Measurements from ENCODE around the gene PCNX2.

Gene PCNX2

GRCh38 chr1:232965912-232966217 lies 329.7 kb downstream of the PCNX2 start:
- no peaks in the 10 kb centered on the region for H3F3A ChIP-seq (ENCODE audit: insufficient read depth)
- no peaks in the 10 kb centered on the region for H3K9me2 ChIP-seq (replicated peaks; ENCODE audit: insufficient read depth, low read length)
- H3K9me3 ChIP-seq (ENCODE audit: insufficient read depth, low read length): no peaks in the 10 kb centered on the region
- no peaks in the 10 kb centered on the region for H3K79me2 ChIP-seq (ENCODE audit: insufficient read depth, low read length)
- no peak overlapping the region for H3K4me2 ChIP-seq (ENCODE audit: low read depth, low read length, poor library complexity, severe bottlenecking)
- no peak overlapping the region for H2AFZ ChIP-seq (ENCODE audit: low read depth, low read length, severe bottlenecking)
- H3K9ac ChIP-seq (ENCODE audit: low read length): no peak overlapping the region
- H3K4me3 ChIP-seq (ENCODE audit: insufficient read depth, low read length, poor library complexity, severe bottlenecking): no peak overlapping the region
- H3K27me3 ChIP-seq (ENCODE audit: low read length): no peaks in the 10 kb centered on the region
- no peaks in the 10 kb centered on the region for H4K20me1 ChIP-seq (ENCODE audit: low read depth, low read length)
- H3K27ac ChIP-seq (ENCODE audit: low read depth, low read length): no peak overlapping the region
- TF ChIP-seq CTCF (IDR thresholded peaks at IDR 0.05; ENCODE audit: insufficient read depth, low read length, poor library complexity, severe bottlenecking) (no peak), EZH2phosphoT487 (conservative IDR thresholded peaks at IDR 0.05; ENCODE audit: low read length) (no peak)
- peaks cover 1% of the 10 kb centered on the region for H3K36me3 ChIP-seq (ENCODE audit: low read length)

- H3K4me2 ChIP-seq (ENCODE audit: low read depth, low read length, poor library complexity, severe bottlenecking): no peak overlapping the region
- no peaks in the 10 kb centered on the region for H3K27me3 ChIP-seq (ENCODE audit: low read length)
- no peaks in the 10 kb centered on the region for H3F3A ChIP-seq (ENCODE audit: insufficient read depth)
- no peak overlapping the region for H3K9ac ChIP-seq (ENCODE audit: low read length)
- no peaks in the 10 kb centered on the region for H3K9me3 ChIP-seq (ENCODE audit: insufficient read depth, low read length)
- no peaks in the 10 kb centered on the region for H3K79me2 ChIP-seq (ENCODE audit: insufficient read depth, low read length)
- H4K20me1 ChIP-seq (ENCODE audit: low read depth, low read length): no peaks in the 10 kb centered on the region
- TF ChIP-seq CTCF (IDR thresholded peaks at IDR 0.05; ENCODE audit: insufficient read depth, low read length, poor library complexity, severe bottlenecking) (no peak), EZH2phosphoT487 (conservative IDR thresholded peaks at IDR 0.05; ENCODE audit: low read length) (no peak)
- no peak overlapping the region for H2AFZ ChIP-seq (ENCODE audit: low read depth, low read length, severe bottlenecking)
- no peaks in the 10 kb centered on the region; the same call in 1 of the 2 replicates for H3K36me3 ChIP-seq (ENCODE audit: low read length)
- H3K4me3 ChIP-seq (ENCODE audit: insufficient read depth, low read length, poor library complexity, severe bottlenecking): no peak overlapping the region
- H3K27ac ChIP-seq (ENCODE audit: low read depth, low read length): no peak overlapping the region
- no peaks in the 10 kb centered on the region for H3K9me2 ChIP-seq (replicated peaks; ENCODE audit: insufficient read depth, low read length)
Observed at GRCh38 chr1:232965124-232965911, 330.2 kb downstream of the PCNX2 start.

GRCh38 chr1:232964601-232965000 lies 330.9 kb downstream of the PCNX2 start:
- TF ChIP-seq EZH2phosphoT487 (conservative IDR thresholded peaks at IDR 0.05; ENCODE audit: low read length) (no peak), CTCF (IDR thresholded peaks at IDR 0.05; ENCODE audit: insufficient read depth, low read length, poor library complexity, severe bottlenecking) (no peak)
- Histone ChIP-seq H4K20me1 (ENCODE audit: low read depth, low read length) (no peaks in the 10 kb centered on the region), H3K9me3 (ENCODE audit: insufficient read depth, low read length) (no peaks in the 10 kb centered on the region), H3K36me3 (ENCODE audit: low read length) (no peaks in the 10 kb centered on the region; the same call in 1 of the 2 replicates), H3K27ac (ENCODE audit: low read depth, low read length) (no peak overlapping the region), H3K4me3 (ENCODE audit: insufficient read depth, low read length, poor library complexity, severe bottlenecking) (no peak overlapping the region), H3F3A (ENCODE audit: insufficient read depth) (no peaks in the 10 kb centered on the region), H3K9me2 (replicated peaks; ENCODE audit: insufficient read depth, low read length) (no peaks in the 10 kb centered on the region), H3K9ac (ENCODE audit: low read length) (no peak overlapping the region), H2AFZ (ENCODE audit: low read depth, low read length, severe bottlenecking) (no peak overlapping the region), H3K27me3 (ENCODE audit: low read length) (no peaks in the 10 kb centered on the region), H3K4me2 (ENCODE audit: low read depth, low read length, poor library complexity, severe bottlenecking) (no peak overlapping the region), H3K79me2 (ENCODE audit: insufficient read depth, low read length) (no peaks in the 10 kb centered on the region)
